Parathyroid adenoma (tissue), 2 donors: ENCODE data around the gene ZNF441.

Source experiments
- H2AFZ ChIP-seq: fragments of 300-600 bp; sonication (generic); one replicate; pipeline ENCODE4 v1.7.0; 2017; ENCODE audit warnings: antibody characterized with exemption, mild to moderate bottlenecking
- H3K27ac ChIP-seq: fragments of 300-600 bp; sonication (generic); one replicate; pipeline ENCODE4 v1.7.0; 2017
- H3K27me3 ChIP-seq: fragments of 300-600 bp; sonication (generic); one replicate; pipeline ENCODE4 v1.7.0; 2017; ENCODE audit warnings: low read length; ENCODE audit not compliant: control insufficient read depth, insufficient read depth
- H3K36me3 ChIP-seq: fragments of 300-600 bp; sonication (generic); one replicate; pipeline ENCODE4 v1.7.0; 2017; ENCODE audit warnings: low read length; ENCODE audit not compliant: control insufficient read depth, insufficient read depth
- H3K4me1 ChIP-seq: fragments of 300-600 bp; sonication (generic); one replicate; pipeline ENCODE4 v1.7.0; 2017; ENCODE audit warnings: control low read depth
- H3K4me2 ChIP-seq: fragments of 300-600 bp; sonication (generic); one replicate; pipeline ENCODE4 v1.7.0; 2017; ENCODE audit warnings: low read length
- H3K4me3 ChIP-seq: fragments of 300-600 bp; sonication (generic); one replicate; pipeline ENCODE4 v1.7.0; 2017; ENCODE audit warnings: low read depth, low read length
- H3K79me2 ChIP-seq: fragments of 300-600 bp; sonication (generic); one replicate; pipeline ENCODE4 v1.7.0; 2017; ENCODE audit warnings: control low read depth
- H3K9ac ChIP-seq: fragments of 300-600 bp; sonication (generic); one replicate; pipeline ENCODE4 v1.7.0; 2017; ENCODE audit warnings: mild to moderate bottlenecking
- H3K9me3 ChIP-seq: fragments of 300-600 bp; sonication (generic); one replicate; pipeline ENCODE4 v1.7.0; 2017; ENCODE audit warnings: low read length; ENCODE audit not compliant: control insufficient read depth
- TF ChIP-seq, protein P1 (sequence below): fragments of 300-600 bp; sonication (generic); IDR thresholded peaks from one replicate; pipeline ENCODE4 v1.7.0; 2017; ENCODE audit warnings: antibody characterized with exemption, mild to moderate bottlenecking
- donor health status: primary hyperparathyroidism.

ZNF441 gene

DNA sequence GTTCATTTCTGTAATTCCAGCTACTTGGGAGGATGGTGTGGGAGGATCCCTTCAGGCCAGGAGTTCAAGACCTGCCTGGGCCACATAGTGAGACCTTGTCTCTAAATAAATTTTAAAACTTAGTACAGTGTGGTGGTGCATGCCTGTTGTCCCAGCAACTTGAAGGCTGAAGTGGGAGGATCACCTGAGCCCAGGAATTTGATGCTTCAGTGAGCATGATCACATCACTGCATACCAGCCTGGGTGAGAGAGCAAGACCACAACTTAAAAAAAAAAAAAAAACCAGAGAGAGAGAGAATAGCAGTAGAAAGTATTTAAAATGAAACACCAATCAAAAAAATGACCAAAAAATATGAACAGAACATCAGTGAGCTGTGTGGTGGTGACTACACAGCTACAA is 20.9 kb upstream of the ZNF441 start:
- peaks cover 4% of the 10 kb centered on the region for H3K9me3 ChIP-seq
- no peak overlapping the region for H3K27ac ChIP-seq
- no peaks in the 10 kb centered on the region for H3K36me3 ChIP-seq
- no peaks in the 10 kb centered on the region for H3K79me2 ChIP-seq
- TF ChIP-seq, protein P1, sequence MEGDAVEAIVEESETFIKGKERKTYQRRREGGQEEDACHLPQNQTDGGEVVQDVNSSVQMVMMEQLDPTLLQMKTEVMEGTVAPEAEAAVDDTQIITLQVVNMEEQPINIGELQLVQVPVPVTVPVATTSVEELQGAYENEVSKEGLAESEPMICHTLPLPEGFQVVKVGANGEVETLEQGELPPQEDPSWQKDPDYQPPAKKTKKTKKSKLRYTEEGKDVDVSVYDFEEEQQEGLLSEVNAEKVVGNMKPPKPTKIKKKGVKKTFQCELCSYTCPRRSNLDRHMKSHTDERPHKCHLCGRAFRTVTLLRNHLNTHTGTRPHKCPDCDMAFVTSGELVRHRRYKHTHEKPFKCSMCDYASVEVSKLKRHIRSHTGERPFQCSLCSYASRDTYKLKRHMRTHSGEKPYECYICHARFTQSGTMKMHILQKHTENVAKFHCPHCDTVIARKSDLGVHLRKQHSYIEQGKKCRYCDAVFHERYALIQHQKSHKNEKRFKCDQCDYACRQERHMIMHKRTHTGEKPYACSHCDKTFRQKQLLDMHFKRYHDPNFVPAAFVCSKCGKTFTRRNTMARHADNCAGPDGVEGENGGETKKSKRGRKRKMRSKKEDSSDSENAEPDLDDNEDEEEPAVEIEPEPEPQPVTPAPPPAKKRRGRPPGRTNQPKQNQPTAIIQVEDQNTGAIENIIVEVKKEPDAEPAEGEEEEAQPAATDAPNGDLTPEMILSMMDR: no peak
- H3K4me2 ChIP-seq: no peak overlapping the region
- H2AFZ ChIP-seq: no peak overlapping the region
- no peaks in the 10 kb centered on the region for H3K27me3 ChIP-seq
- H3K4me3 ChIP-seq: no peak overlapping the region
- no peak overlapping the region for H3K9ac ChIP-seq
- H3K4me1 ChIP-seq: no peaks in the 10 kb centered on the region

DNA sequence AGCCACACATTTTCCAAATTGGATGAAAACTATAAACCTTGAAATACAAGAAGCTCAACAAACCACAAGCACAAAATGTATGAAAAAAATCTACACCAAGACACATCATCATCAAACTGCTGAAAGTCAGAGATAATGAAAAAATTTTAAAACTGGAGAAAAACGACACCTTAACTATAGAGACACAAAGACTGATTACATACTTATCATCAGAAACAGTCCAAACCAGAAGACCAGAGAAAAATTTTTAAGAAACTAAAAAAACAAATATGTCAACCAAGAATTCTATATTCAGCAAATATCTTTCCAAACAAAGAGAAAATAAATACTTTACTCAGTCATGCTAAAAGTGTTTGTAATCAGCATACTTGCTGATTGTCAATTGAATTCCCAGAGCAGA is 19.5 kb upstream of the ZNF441 start:
- Histone ChIP-seq H3K9me3 (peaks cover 4% of the 10 kb centered on the region), H3K27me3 (no peaks in the 10 kb centered on the region), H3K4me2 (no peak overlapping the region), H3K27ac (no peak overlapping the region), H3K79me2 (no peaks in the 10 kb centered on the region), H3K4me1 (no peaks in the 10 kb centered on the region), H3K36me3 (no peaks in the 10 kb centered on the region), H2AFZ (no peak overlapping the region), H3K4me3 (no peak overlapping the region), H3K9ac (no peak overlapping the region)
- TF ChIP-seq, protein P1: no peak

DNA sequence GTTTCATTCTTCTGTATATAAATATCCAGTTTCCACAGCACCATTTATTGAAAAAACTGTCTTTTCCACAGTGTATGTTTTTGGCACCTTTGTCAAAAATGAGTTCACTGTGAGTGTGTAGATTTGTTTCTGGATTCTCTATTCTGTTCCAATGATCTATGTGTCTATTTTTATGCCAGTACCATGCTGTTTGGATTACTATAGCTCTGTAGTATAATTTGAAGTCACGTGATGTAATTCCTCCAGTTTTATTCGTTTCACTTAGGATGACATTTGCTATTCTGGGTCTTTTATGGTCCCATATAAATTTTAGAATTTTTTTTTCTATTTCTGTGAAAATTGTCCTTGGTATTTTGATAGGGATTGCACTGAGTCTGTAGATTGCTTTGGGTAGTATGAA is 17.0 kb upstream of the ZNF441 start:
- no peaks in the 10 kb centered on the region for H3K36me3 ChIP-seq
- peaks cover 4% of the 10 kb centered on the region for H3K9me3 ChIP-seq
- no peak overlapping the region for H3K4me3 ChIP-seq
- no peak overlapping the region for H3K27ac ChIP-seq
- H2AFZ ChIP-seq: no peak overlapping the region
- no peak overlapping the region for H3K4me2 ChIP-seq
- no peaks in the 10 kb centered on the region for H3K4me1 ChIP-seq
- no peaks in the 10 kb centered on the region for H3K79me2 ChIP-seq
- H3K27me3 ChIP-seq: no peaks in the 10 kb centered on the region
- no peak overlapping the region for H3K9ac ChIP-seq
- TF ChIP-seq, protein P1: no peak

DNA sequence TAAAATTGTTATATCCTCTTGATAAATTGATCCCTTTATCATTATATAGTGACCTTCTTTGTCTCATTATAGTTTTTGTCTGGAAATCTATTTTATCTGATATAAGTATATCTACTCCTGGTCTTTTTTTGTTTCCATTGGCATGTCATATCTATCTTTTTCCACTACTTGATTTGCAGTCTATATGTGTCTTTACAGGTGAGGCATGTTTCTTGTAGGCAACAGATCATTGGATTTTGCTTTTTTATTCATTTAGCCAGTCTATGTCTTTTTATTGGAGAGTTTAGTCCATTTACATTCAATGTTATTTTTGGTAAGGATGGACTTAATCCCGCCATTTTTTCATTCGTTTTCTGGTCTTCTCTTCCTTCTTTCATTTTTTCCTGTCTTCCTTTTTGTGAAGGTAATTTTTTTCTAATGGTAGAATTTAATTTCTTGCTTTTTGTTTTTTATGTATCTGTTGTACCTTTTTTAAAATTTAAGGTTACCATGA is 14.5 kb upstream of the ZNF441 start:
- Histone ChIP-seq H3K9ac (no peak overlapping the region), H3K27me3 (no peaks in the 10 kb centered on the region), H3K9me3 (peaks cover 2% of the 10 kb centered on the region), H3K4me2 (no peak overlapping the region), H2AFZ (no peak overlapping the region), H3K79me2 (no peaks in the 10 kb centered on the region), H3K27ac (no peak overlapping the region), H3K4me3 (no peak overlapping the region), H3K36me3 (no peaks in the 10 kb centered on the region), H3K4me1 (no peaks in the 10 kb centered on the region)
- TF ChIP-seq, protein P1: no peak

DNA sequence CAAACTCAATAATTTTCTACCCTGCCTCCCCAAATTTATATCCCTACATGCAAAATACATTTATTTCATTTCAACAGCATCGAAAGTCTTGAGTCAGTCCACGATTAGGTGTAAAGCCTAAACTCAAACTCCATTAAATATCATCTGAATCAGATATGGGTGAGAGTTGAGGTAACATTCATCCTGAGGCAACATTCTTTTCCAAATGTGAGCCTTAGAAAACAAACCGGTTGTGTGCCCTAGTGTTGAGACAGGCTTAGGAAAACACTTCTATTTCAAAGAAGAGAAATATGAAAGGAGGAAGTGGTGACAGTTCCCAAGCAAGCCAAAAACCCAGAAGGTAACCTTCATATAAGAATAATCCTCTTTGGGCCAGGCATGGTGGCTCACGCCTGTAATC is 12.1 kb upstream of the ZNF441 start:
- TF ChIP-seq, protein P1: no peak

More for the DNA sequence above, 12.1 kb upstream of the ZNF441 start:
- H3K27ac ChIP-seq: no peak overlapping the region
- H3K79me2 ChIP-seq: no peaks in the 10 kb centered on the region
- H3K4me2 ChIP-seq: no peak overlapping the region
- no peak overlapping the region for H2AFZ ChIP-seq
- H3K4me3 ChIP-seq: no peak overlapping the region
- H3K9me3 ChIP-seq: no peaks in the 10 kb centered on the region
- H3K9ac ChIP-seq: no peak overlapping the region
- no peaks in the 10 kb centered on the region for H3K27me3 ChIP-seq
- H3K36me3 ChIP-seq: no peaks in the 10 kb centered on the region
- no peaks in the 10 kb centered on the region for H3K4me1 ChIP-seq
